Measurements from ENCODE around the gene RAE1. TPM values are rescaled to one million over a fixed set of nuclear protein-coding genes. Genes with fewer than 3 reads are reported as not detected.
"Not testable (repeated sequence)": the region's sequence is repeated elsewhere in the genome, so short reads cannot be mapped to it uniquely, and the experiment has no call there.

The RAE1 gene
- total and polyA plus RNA-seq, 2 of the 8 experiments (the other 6 are each of a cell fraction or from before 2014, with no cell fraction given): 35.9 to 44.9 TPM

DNA sequence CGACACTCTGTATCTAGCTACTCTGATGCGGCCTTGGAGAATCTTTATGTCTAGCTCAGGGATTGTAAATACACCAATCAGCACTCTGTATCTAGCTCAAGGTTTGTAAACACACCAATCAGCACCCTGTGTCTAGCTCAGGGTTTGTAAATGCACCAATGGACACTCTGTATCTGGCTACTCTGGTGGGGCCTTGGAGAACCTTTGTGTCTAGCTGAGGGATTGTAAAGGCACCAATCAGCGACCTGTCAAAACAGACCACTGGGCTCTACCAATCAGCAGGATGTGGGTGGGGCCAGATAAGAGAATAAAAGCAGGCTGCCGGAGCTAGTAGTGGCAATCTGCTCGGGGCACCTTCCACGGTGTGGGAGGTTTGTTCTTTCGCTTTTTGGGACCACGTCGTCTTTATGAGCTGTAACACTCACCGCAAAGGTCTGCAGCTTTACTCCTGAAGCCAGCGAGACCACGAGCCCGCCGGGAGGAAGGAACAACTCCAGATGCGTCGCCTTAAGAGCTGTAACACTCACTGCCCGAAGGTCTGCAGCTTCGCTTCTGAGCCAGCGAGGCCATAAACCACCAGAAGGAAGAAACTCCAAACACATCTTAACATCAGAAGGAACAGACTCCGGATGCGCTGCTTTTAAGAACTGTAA is 2.0 kb upstream of the RAE1 start:
- H3K27me3 ChIP-seq (replicated peaks in 1 of 4; ENCODE audit: control insufficient read depth in 3 of 4, extremely low read depth in 1 of 4, insufficient read depth in 3 of 4, low read length in 3 of 4); H4K5ac ChIP-seq (ENCODE audit: insufficient read length, low read depth, low read length); DNase-seq (ENCODE audit: low read depth in 1 of 2, low spot score in 2 of 2); H3K4me3 ChIP-seq (ENCODE audit: extremely low read depth in 1 of 4, insufficient read depth in 2 of 4, low read depth in 3 of 4, low read length in 4 of 4); H2BK15ac ChIP-seq (ENCODE audit: low read length); H3K14ac ChIP-seq (ENCODE audit: insufficient read length); H3K23ac ChIP-seq (ENCODE audit: insufficient read length); H3K4ac ChIP-seq (replicated peaks; ENCODE audit: insufficient read length, low read depth, low read length); H3K9me3 ChIP-seq (ENCODE audit: insufficient read depth in 2 of 2, low read depth in 1 of 2, low read length in 1 of 2); H2AFZ ChIP-seq (ENCODE audit: low read length); H2BK120ac ChIP-seq (replicated peaks; ENCODE audit: low read depth, low read length); H4K8ac ChIP-seq (ENCODE audit: extremely low read depth, insufficient read depth, low read length); H3K27ac ChIP-seq (ENCODE audit: low read depth, low read length); H2BK5ac ChIP-seq (ENCODE audit: low read depth, low read length); H2AK5ac ChIP-seq (ENCODE audit: low read depth, low read length); H3K4me2 ChIP-seq (ENCODE audit: insufficient read depth in 1 of 2, low read depth in 2 of 2, low read length in 2 of 2); H3K23me2 ChIP-seq (ENCODE audit: low read depth, low read length); H2BK12ac ChIP-seq (ENCODE audit: low read depth, low read length); H2BK20ac ChIP-seq (ENCODE audit: low read length); H3K9ac ChIP-seq (replicated peaks in 1 of 4; ENCODE audit: extremely low read depth in 1 of 4, low read depth in 3 of 4, low read length in 3 of 4); H3K4me1 ChIP-seq (replicated peaks in 1 of 4; ENCODE audit: control insufficient read depth in 3 of 4, insufficient read depth in 4 of 4, low read length in 3 of 4); H3K56ac ChIP-seq (replicated peaks; ENCODE audit: insufficient read length, low read depth, low read length); FAIRE-seq; H4K20me1 ChIP-seq (replicated peaks in 1 of 2; ENCODE audit: control insufficient read depth in 1 of 2, insufficient read depth in 2 of 2, low read length in 2 of 2); H3K18ac ChIP-seq (ENCODE audit: extremely low read depth, low read length); H4K91ac ChIP-seq (replicated peaks; ENCODE audit: insufficient read length, low read length); POLR2A ChIA-PET (ENCODE audit: partially characterized antibody): not testable (repeated sequence)
- H3K79me1 ChIP-seq (ENCODE audit: low read depth, low read length): peaks cover 14% of the 10 kb centered on the region
- H3K79me2 ChIP-seq (ENCODE audit: control insufficient read depth in 1 of 2, insufficient read depth in 2 of 2, low read length in 2 of 2): peaks cover 17 to 30% of the 10 kb centered on the region in 2 experiments
- CTCF ChIA-PET (ENCODE audit: partially characterized antibody): interaction anchor here (0.8 to 6.5 kb wide), 13 partner anchors 9 to 257 kb away, joined by 3 to 83 read pairs (median 4); partner anchors contain the start of gene SPO11
- WGBS, 2 experiments (ENCODE audit: extremely low coverage in 1 of 2, insufficient coverage in 1 of 2, insufficient read length in 1 of 2, insufficient replicate concordance in 2 of 2, low coverage in 1 of 2, low lambda C conversion rate in 2 of 2, missing lambda C conversion rate in 1 of 2): 96% methylated on average over 18 of the region's 21 CpGs; no CpG with 5 or more reads in 1 of the 2 experiments
- H3K36me3 ChIP-seq (ENCODE audit: control insufficient read depth in 2 of 4, insufficient read depth in 4 of 4, low read length in 3 of 4): peaks cover 3 to 14% (median 5%) of the 10 kb centered on the region in 4 experiments; a peak in 7 of 8 replicates

Data from H1 (cell line).